ENCODE results near the gene BCOR.

BCOR gene

DNA sequence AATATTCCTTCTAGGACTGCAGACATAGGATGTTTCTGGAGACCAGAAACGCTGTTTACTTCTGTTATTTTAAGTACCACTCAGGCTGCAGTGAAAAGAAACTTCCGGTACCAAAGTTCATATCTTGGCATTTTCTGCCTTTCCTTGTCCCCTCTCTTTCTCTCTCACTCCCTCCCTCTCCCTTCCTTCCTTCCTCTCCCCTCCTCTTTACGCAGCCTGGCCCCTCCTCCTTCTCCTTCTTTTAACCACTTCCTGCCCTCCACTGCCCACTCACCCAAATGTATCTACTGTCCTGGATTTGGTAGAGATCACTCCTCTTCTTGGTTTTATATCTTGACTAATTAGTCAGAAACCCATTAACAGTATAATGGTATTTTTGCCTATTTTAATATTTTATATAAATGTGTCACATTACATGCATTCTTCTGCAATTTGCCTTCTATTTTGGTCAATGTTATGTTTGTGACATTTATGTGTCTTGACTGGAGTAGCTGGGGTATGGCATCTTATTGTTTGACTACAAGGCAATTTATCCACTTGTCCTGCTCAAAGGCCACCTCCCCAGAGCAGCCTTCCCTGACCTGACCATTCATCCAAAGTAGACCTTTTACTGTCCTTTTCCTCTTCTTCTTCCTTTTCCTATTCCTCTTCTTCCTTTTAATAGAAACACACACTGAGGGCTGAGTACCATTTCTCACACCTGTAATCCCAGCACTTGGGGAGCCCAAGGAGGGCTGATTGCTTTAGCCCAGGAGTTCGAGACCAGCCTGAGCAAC is 56.9 kb downstream of the BCOR start:
- TF ChIP-seq EGR1 (IDR thresholded peaks at IDR 0.05) (no peak), NFIC (IDR thresholded peaks at IDR 0.05) (no peak), FOXM1 (IDR thresholded peaks at IDR 0.05; ENCODE audit: borderline replicate concordance, low read depth) (no peak), TEAD4 (IDR thresholded peaks at IDR 0.05) (no peak), TCF12 (IDR thresholded peaks at IDR 0.05; ENCODE audit: low read depth) (no peak), CEBPB (IDR thresholded peaks at IDR 0.05) (no peak), TAF1 (IDR thresholded peaks at IDR 0.05; ENCODE audit: low read depth) (no peak), RAD21 (IDR thresholded peaks at IDR 0.05; ENCODE audit: low read depth) (no peak), EP300 (IDR thresholded peaks at IDR 0.05; ENCODE audit: borderline replicate concordance) (no peak), CREB1 (IDR thresholded peaks at IDR 0.05; ENCODE audit: low read depth) (no peak), ZBTB7A (IDR thresholded peaks at IDR 0.05; ENCODE audit: low read depth) (no peak), YY1 (IDR thresholded peaks at IDR 0.05; ENCODE audit: low read depth) (no peak)
- TF ChIP-seq, protein P1, sequence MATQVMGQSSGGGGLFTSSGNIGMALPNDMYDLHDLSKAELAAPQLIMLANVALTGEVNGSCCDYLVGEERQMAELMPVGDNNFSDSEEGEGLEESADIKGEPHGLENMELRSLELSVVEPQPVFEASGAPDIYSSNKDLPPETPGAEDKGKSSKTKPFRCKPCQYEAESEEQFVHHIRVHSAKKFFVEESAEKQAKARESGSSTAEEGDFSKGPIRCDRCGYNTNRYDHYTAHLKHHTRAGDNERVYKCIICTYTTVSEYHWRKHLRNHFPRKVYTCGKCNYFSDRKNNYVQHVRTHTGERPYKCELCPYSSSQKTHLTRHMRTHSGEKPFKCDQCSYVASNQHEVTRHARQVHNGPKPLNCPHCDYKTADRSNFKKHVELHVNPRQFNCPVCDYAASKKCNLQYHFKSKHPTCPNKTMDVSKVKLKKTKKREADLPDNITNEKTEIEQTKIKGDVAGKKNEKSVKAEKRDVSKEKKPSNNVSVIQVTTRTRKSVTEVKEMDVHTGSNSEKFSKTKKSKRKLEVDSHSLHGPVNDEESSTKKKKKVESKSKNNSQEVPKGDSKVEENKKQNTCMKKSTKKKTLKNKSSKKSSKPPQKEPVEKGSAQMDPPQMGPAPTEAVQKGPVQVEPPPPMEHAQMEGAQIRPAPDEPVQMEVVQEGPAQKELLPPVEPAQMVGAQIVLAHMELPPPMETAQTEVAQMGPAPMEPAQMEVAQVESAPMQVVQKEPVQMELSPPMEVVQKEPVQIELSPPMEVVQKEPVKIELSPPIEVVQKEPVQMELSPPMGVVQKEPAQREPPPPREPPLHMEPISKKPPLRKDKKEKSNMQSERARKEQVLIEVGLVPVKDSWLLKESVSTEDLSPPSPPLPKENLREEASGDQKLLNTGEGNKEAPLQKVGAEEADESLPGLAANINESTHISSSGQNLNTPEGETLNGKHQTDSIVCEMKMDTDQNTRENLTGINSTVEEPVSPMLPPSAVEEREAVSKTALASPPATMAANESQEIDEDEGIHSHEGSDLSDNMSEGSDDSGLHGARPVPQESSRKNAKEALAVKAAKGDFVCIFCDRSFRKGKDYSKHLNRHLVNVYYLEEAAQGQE (IDR thresholded peaks at IDR 0.05; ENCODE audit: low read depth): no peak
- TF ChIP-seq, protein P2, sequence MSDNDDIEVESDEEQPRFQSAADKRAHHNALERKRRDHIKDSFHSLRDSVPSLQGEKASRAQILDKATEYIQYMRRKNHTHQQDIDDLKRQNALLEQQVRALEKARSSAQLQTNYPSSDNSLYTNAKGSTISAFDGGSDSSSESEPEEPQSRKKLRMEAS (IDR thresholded peaks at IDR 0.05): no peak
- TF ChIP-seq, protein P3, sequence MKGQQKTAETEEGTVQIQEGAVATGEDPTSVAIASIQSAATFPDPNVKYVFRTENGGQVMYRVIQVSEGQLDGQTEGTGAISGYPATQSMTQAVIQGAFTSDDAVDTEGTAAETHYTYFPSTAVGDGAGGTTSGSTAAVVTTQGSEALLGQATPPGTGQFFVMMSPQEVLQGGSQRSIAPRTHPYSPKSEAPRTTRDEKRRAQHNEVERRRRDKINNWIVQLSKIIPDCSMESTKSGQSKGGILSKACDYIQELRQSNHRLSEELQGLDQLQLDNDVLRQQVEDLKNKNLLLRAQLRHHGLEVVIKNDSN (IDR thresholded peaks at IDR 0.05): no peak

DNA sequence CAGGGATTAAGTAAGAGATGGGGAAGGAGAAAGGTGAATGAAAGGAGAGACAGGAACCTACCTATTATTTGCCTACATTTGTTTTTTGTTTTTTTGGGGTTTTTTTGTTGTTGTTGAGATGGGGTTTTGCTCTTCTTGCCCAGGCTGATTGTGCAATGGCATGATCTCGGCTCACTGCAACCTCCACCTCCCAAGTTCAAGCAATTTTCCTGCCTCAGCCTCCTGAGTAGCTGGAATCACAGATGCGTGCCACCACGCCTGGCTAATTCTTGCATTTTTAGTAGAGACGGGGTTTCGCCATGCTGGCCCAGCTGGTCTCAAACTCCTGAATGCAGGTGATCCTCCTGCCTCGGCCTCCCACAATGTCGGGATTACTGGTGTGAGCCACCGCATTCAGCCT is 57.9 kb downstream of the BCOR start:
- TF ChIP-seq, protein P2 (IDR thresholded peaks at IDR 0.05): no peak
- no peak for TF ChIP-seq TCF12 (IDR thresholded peaks at IDR 0.05; ENCODE audit: low read depth)
- TF ChIP-seq, protein P3 (IDR thresholded peaks at IDR 0.05): no peak
- no peak for TF ChIP-seq TEAD4 (IDR thresholded peaks at IDR 0.05)
- no peak for TF ChIP-seq ZBTB7A (IDR thresholded peaks at IDR 0.05; ENCODE audit: low read depth)
- TF ChIP-seq CREB1 (IDR thresholded peaks at IDR 0.05; ENCODE audit: low read depth): no peak
- no peak for TF ChIP-seq YY1 (IDR thresholded peaks at IDR 0.05; ENCODE audit: low read depth)
- no peak for TF ChIP-seq CEBPB (IDR thresholded peaks at IDR 0.05)

DNA sequence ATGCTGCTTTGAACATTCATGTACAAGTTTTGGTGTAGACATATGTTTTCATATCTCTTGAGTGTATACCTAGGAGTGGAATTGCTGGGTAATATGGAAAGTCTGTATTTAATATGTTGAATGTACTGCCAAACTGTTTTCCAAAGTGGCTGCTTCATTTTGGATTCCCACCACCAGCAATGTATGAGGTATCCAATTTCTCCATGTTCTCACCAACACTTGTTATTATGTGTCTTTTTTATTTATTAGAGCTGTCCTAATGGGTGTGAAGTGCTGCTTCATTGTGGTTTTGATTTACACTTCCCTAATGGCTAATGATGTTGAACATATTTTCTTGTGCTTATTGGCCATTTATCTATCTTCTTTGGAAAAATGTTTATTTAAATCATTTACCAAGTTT is 60.4 kb downstream of the BCOR start:
- TF ChIP-seq TAF1 (IDR thresholded peaks at IDR 0.05; ENCODE audit: low read depth) (no peak), CREB1 (IDR thresholded peaks at IDR 0.05; ENCODE audit: low read depth) (no peak), EP300 (IDR thresholded peaks at IDR 0.05; ENCODE audit: borderline replicate concordance) (no peak), CEBPB (IDR thresholded peaks at IDR 0.05) (no peak), EGR1 (IDR thresholded peaks at IDR 0.05) (no peak), ZBTB7A (IDR thresholded peaks at IDR 0.05; ENCODE audit: low read depth) (no peak), YY1 (IDR thresholded peaks at IDR 0.05; ENCODE audit: low read depth) (no peak), TCF12 (IDR thresholded peaks at IDR 0.05; ENCODE audit: low read depth) (no peak), TEAD4 (IDR thresholded peaks at IDR 0.05) (no peak)
- TF ChIP-seq, protein P2 (IDR thresholded peaks at IDR 0.05): no peak

DNA sequence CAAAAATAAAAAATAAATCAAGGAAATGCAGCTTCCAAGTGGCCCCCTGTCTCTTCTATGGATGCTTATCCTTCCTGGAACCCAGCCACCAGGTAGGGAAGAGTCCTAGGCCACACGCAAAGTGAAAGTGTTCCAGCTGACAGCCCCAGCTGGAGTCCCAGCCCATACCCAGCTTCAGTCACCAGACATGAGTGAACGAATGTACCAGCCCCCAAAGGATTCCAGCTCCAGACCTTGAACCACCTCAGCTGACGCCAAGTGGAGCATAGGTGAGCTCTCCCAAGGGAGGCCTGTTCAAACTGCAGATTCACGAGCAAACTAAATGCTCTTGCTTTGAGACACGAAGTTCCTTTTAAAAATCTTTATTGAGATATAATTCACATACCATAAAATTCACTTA is 62.0 kb downstream of the BCOR start:
- TF ChIP-seq, protein P1 (IDR thresholded peaks at IDR 0.05; ENCODE audit: low read depth): no peak
- TF ChIP-seq RAD21 (IDR thresholded peaks at IDR 0.05; ENCODE audit: low read depth) (no peak), NFIC (IDR thresholded peaks at IDR 0.05) (no peak), EGR1 (IDR thresholded peaks at IDR 0.05) (no peak), ZBTB7A (IDR thresholded peaks at IDR 0.05; ENCODE audit: low read depth) (no peak), CEBPB (IDR thresholded peaks at IDR 0.05) (no peak), YY1 (IDR thresholded peaks at IDR 0.05; ENCODE audit: low read depth) (no peak)

DNA sequence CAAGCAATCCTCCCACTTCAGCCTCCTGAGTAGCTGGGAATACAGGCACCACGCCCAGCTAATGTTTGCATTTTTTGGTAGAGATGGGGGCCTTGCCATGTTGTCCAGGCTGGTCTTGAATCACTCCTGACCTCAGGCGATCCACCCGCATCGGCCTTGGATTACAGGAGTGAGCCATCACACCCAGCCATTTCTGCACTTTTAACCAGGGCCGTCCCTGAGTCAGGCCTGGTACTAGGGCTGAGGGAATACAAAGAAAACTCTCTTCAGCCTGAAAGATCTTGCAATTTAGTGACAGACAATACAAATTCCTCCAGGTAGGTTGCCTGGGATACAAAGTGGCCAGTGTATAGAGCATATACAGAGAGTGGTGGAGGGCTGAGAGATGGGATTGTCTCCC is 65.8 kb downstream of the BCOR start:
- TF ChIP-seq YY1 (IDR thresholded peaks at IDR 0.05; ENCODE audit: low read depth) (no peak), TCF12 (IDR thresholded peaks at IDR 0.05; ENCODE audit: low read depth) (no peak), CEBPB (IDR thresholded peaks at IDR 0.05) (no peak), TEAD4 (IDR thresholded peaks at IDR 0.05) (no peak), TAF1 (IDR thresholded peaks at IDR 0.05; ENCODE audit: low read depth) (no peak), EGR1 (IDR thresholded peaks at IDR 0.05) (no peak), EP300 (IDR thresholded peaks at IDR 0.05; ENCODE audit: borderline replicate concordance) (no peak), NFIC (IDR thresholded peaks at IDR 0.05) (no peak), CREB1 (IDR thresholded peaks at IDR 0.05; ENCODE audit: low read depth) (no peak), ZBTB7A (IDR thresholded peaks at IDR 0.05; ENCODE audit: low read depth) (no peak)
- TF ChIP-seq, protein P3 (IDR thresholded peaks at IDR 0.05): no peak
- TF ChIP-seq, protein P1 (IDR thresholded peaks at IDR 0.05; ENCODE audit: low read depth): no peak
- TF ChIP-seq, protein P2 (IDR thresholded peaks at IDR 0.05): no peak

Data from Ishikawa (cell line).